Mesenchymal stem cell (in vitro differentiated cells and primary cell): ENCODE data around the gene TUBA3E.
"Not testable (repeated sequence)": the region's sequence is repeated elsewhere in the genome, so short reads cannot be mapped to it uniquely, and the experiment has no call there.

ENCODE experiments used
- DNase-seq: peaks from one replicate; pipeline ENCODE4 v3.0.0-alpha.2; 2013
- H2AFZ ChIP-seq: one replicate; pipeline ENCODE4 v1.6.1; 2013; ENCODE audit warnings: low read depth, mild to moderate bottlenecking, control low read depth, inconsistent platforms, low read length, moderate library complexity
- H2AK5ac ChIP-seq: 2 replicates; pipeline ENCODE4 v1.6.1; 2013; ENCODE audit warnings: low read length, moderate library complexity, mild to moderate bottlenecking, inconsistent platforms; ENCODE audit not compliant: severe bottlenecking
- H2BK120ac ChIP-seq: one replicate; pipeline ENCODE4 v1.6.1; 2013; ENCODE audit warnings: low read depth, mild to moderate bottlenecking, inconsistent platforms, low read length, moderate library complexity
- H2BK12ac ChIP-seq, 2 experiments: one replicate each; pipeline ENCODE4 v1.6.1; 2013; ENCODE audit warnings: inconsistent platforms in 2 of 2, low read length in 2 of 2, mild to moderate bottlenecking in 2 of 2, moderate library complexity in 2 of 2, control low read depth in 1 of 2
- H2BK15ac ChIP-seq: one replicate; pipeline ENCODE4 v1.6.1; 2013; ENCODE audit warnings: mild to moderate bottlenecking, low read depth, inconsistent platforms; ENCODE audit not compliant: poor library complexity, severe bottlenecking
- H2BK5ac ChIP-seq: 2 replicates; pipeline ENCODE4 v1.6.1; 2013; ENCODE audit warnings: low read depth, mild to moderate bottlenecking, low read length, control low read depth, inconsistent platforms; ENCODE audit not compliant: poor library complexity, severe bottlenecking
- H3K14ac ChIP-seq, 2 experiments: one replicate each; pipeline ENCODE4 v1.6.1; 2013; ENCODE audit warnings: inconsistent platforms in 2 of 2, low read length in 2 of 2, control low read depth in 1 of 2, mild to moderate bottlenecking in 1 of 2, moderate library complexity in 1 of 2
- H3K18ac ChIP-seq, 2 experiments: one replicate each; pipeline ENCODE4 v1.6.1; 2013; ENCODE audit warnings: inconsistent platforms in 2 of 2, low read length in 2 of 2, control low read depth in 1 of 2, low read depth in 1 of 2, mild to moderate bottlenecking in 1 of 2
- H3K23ac ChIP-seq, 2 experiments: one replicate each; pipeline ENCODE4 v1.6.1; 2013; ENCODE audit warnings: inconsistent platforms in 2 of 2, low read length in 2 of 2, mild to moderate bottlenecking in 2 of 2, moderate library complexity in 2 of 2, control low read depth in 1 of 2
- H3K27ac ChIP-seq: 2 replicates; pipeline ENCODE4 v1.5.1; 2013; ENCODE audit warnings: mild to moderate bottlenecking, moderate library complexity, low read length, control low read depth, inconsistent platforms; ENCODE audit not compliant: poor library complexity, severe bottlenecking
- H3K27me3 ChIP-seq, 2 experiments: 2 replicates each; pipeline versions ENCODE4 v1.6.1 to v1.7.0; 2013; ENCODE audit warnings: low read length in 2 of 2, mild to moderate bottlenecking in 2 of 2, moderate library complexity in 2 of 2, control low read depth in 1 of 2, inconsistent platforms in 1 of 2; ENCODE audit not compliant: control insufficient read depth in 1 of 2, insufficient read depth in 1 of 2
- H3K36me3 ChIP-seq, 2 experiments: 2 replicates each; pipeline versions ENCODE4 v1.6.1 to v1.7.0; 2013; ENCODE audit warnings: low read length in 2 of 2, control low read depth in 1 of 2, inconsistent platforms in 1 of 2, low read depth in 1 of 2, mild to moderate bottlenecking in 1 of 2; ENCODE audit not compliant: insufficient read depth in 2 of 2, control insufficient read depth in 1 of 2
- H3K4ac ChIP-seq, 2 experiments: one replicate each; pipeline ENCODE4 v1.6.1; 2013; ENCODE audit warnings: inconsistent platforms in 2 of 2, low read length in 2 of 2, mild to moderate bottlenecking in 2 of 2, moderate library complexity in 2 of 2, control low read depth in 1 of 2, low read depth in 1 of 2
- H3K4me1 ChIP-seq: 2 replicates; pipeline ENCODE4 v1.6.1; 2013; ENCODE audit warnings: low read depth, low read length, control low read depth; ENCODE audit not compliant: control insufficient read depth, insufficient read depth
- H3K4me2 ChIP-seq: 2 replicates; pipeline ENCODE4 v1.6.1; 2013; ENCODE audit warnings: low read length, mild to moderate bottlenecking, inconsistent platforms; ENCODE audit not compliant: poor library complexity, severe bottlenecking
- H3K4me3 ChIP-seq, 2 experiments: 2 replicates each; pipeline versions ENCODE4 v1.5.1 to v1.7.0; 2013; ENCODE audit warnings: low read length in 2 of 2, mild to moderate bottlenecking in 2 of 2, control low read depth in 1 of 2, low read depth in 1 of 2; ENCODE audit not compliant: insufficient read depth in 1 of 2
- H3K79me1 ChIP-seq: replicated peaks from 2 replicates; pipeline ENCODE4 v1.6.1; 2013; ENCODE audit warnings: mild to moderate bottlenecking, control low read depth, low read length, inconsistent platforms; ENCODE audit not compliant: poor library complexity, severe bottlenecking
- H3K9ac ChIP-seq: 2 replicates; pipeline ENCODE4 v1.7.0; 2013; ENCODE audit warnings: mild to moderate bottlenecking, low read length, moderate library complexity
- H3K9me3 ChIP-seq: 2 replicates; pipeline ENCODE4 v1.7.0; 2013; ENCODE audit warnings: mild to moderate bottlenecking, low read length; ENCODE audit not compliant: control insufficient read depth
- H4K8ac ChIP-seq: one replicate; pipeline ENCODE4 v1.6.1; 2013; ENCODE audit warnings: inconsistent platforms, mild to moderate bottlenecking, low read length, moderate library complexity
- H4K91ac ChIP-seq: one replicate; pipeline ENCODE4 v1.6.1; 2013; ENCODE audit warnings: mild to moderate bottlenecking, low read length, inconsistent platforms
- WGBS: methylation state at CpG from one replicate; pipeline ENCODE4 v1.1.7; 2013; ENCODE audit warnings: mixed read lengths; 5-methylcytosine and 5-hydroxymethylcytosine counted together

TUBA3E gene

DNA sequence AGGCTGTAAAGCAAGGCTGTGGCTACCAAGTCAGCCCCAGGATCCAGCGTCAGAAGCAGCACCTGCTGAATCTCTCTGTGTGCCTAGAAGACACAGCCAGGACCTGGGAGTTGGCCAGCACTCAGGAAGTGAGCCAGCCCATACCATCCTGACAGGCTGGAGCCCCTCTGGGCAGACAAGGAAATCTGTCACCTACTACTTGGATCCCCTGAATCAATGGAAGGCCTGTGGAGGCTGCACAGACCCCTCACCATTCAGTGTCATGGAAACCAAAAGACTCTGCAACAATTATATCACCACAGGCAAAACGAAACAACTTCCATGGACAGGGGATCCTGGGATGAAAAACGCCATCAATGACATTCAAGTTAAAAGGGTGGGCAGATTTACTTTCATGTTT, 31.6 kb downstream of the TUBA3E start:
- H3K14ac ChIP-seq, H3K18ac ChIP-seq, H2BK15ac ChIP-seq, H4K91ac ChIP-seq, H3K27me3 ChIP-seq, H2AK5ac ChIP-seq, H3K9me3 ChIP-seq, H3K4me2 ChIP-seq, H3K4me3 ChIP-seq, H2BK120ac ChIP-seq, H3K4me1 ChIP-seq, H2BK12ac ChIP-seq, H3K23ac ChIP-seq, DNase-seq, H2AFZ ChIP-seq, H3K27ac ChIP-seq, H2BK5ac ChIP-seq, H3K9ac ChIP-seq, H4K8ac ChIP-seq, H3K4ac ChIP-seq: not testable (repeated sequence)
- Histone ChIP-seq H3K36me3 (peaks cover 66 to 76% of the 10 kb centered on the region in 2 experiments), H3K79me1 (peaks cover 21% of the 10 kb centered on the region)
- 98% methylated on average over 3 of the region's 3 CpGs for WGBS

DNA sequence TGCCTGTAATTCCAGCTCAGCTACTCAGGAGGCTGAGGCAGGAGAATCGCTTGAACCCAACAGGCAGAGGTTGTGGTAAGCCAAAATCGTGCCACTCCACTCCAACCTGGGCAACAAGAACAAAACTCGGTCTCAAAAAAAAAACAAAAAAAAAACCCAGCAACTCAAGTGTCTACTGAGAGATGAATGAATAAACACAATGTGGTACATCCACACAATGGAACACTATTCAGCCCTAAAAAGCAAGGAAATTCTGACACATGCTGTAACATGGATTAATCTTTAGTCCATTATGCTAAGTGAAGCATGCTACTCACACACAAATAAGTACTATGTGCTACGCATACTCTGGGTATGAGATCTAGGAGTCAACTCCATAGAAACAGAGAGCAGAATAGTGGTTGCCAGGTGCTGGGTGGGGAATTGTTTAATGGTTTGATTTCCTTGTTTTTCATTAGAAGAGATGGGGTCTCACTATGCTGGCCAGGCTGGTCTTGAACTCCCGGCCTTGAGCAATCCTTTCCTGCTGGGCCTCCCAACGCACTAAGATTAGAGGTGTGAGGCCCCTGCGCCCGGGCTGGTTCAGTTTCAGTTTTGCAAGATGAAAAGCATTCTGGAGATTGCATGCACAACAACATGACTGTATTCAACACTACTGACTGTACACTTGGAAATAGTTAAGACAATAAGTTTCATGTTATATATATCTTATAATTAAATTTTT, 32.8 kb downstream of the TUBA3E start:
- peaks cover 57 to 74% of the 10 kb centered on the region in 2 experiments for H3K36me3 ChIP-seq
- H3K4ac ChIP-seq: no peak overlapping the region
- H3K4me3 ChIP-seq: no peak overlapping the region
- H2BK12ac ChIP-seq: no peak overlapping the region
- H3K27ac ChIP-seq: no peak overlapping the region
- no peak overlapping the region for H3K18ac ChIP-seq
- H2AFZ ChIP-seq: no peak overlapping the region
- no peak overlapping the region for H2BK120ac ChIP-seq
- no peak overlapping the region for H2BK5ac ChIP-seq
- peaks cover 20% of the 10 kb centered on the region for H3K79me1 ChIP-seq
- H3K14ac ChIP-seq: no peak overlapping the region
- no peak overlapping the region for H4K91ac ChIP-seq
- H3K27me3 ChIP-seq: no peaks in the 10 kb centered on the region
- no peak for DNase-seq
- no peak overlapping the region for H3K9ac ChIP-seq
- over 99% methylated on average over 6 of the region's 8 CpGs for WGBS
- peaks cover 3% of the 10 kb centered on the region for H3K4me1 ChIP-seq
- H3K23ac ChIP-seq: no peak overlapping the region
- no peak overlapping the region for H3K4me2 ChIP-seq
- no peaks in the 10 kb centered on the region for H3K9me3 ChIP-seq
- no peak overlapping the region for H2BK15ac ChIP-seq
- H4K8ac ChIP-seq: no peak overlapping the region
- H2AK5ac ChIP-seq: no peak overlapping the region

DNA sequence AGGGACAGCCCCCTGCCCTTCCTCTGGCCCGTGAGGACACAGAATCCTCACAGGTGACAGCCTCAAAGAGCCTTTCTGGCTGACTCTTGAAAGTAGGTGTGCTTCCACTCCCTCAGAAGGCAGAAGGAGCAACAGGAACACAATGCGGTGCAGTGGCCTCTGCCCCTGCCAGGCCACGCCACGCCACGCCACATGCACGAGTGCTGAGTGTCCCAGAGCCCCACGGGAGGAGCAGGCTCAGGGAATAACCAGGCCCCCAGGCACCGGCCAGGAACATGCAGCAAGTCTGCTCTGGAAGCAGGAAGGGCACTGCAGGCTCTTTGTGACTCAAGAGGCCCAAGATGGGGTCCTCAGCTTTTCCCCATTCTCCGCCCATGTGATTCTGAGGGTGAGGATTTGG, 35.3 kb downstream of the TUBA3E start:
- WGBS: 97% methylated on average over 8 of the region's 9 CpGs
- H2BK120ac ChIP-seq: no peak overlapping the region

DNA sequence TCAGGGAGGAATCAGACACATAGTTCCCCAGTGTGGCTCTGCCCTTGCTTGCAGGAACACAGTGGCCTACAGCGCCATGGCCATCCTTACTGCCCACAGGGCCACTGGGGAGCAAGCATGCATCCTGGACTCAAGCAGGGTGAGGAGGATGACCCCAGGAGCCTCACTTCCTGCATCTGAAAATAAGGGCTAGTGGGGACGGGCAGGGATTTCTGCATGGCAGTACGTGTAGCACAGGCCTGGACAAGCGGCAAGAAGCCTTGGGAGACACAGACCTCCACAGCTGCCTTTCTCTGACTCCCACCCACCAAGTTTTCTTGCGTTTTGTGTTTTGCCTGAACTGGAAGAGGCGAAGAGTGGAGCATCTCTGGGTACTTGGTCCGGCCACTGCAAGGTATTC, 35.8 kb downstream of the TUBA3E start:
- not testable (repeated sequence) for H2BK12ac ChIP-seq, H3K18ac ChIP-seq, H3K9me3 ChIP-seq, H4K91ac ChIP-seq, H3K4me1 ChIP-seq, H3K14ac ChIP-seq, H3K23ac ChIP-seq, H2BK15ac ChIP-seq, H3K4me2 ChIP-seq, H3K9ac ChIP-seq, H2AK5ac ChIP-seq, H2BK120ac ChIP-seq, H3K27ac ChIP-seq, H4K8ac ChIP-seq, DNase-seq, H3K4ac ChIP-seq, H3K27me3 ChIP-seq, H2BK5ac ChIP-seq, H3K4me3 ChIP-seq, H2AFZ ChIP-seq
- peaks cover 45 to 81% of the 10 kb centered on the region in 2 experiments for H3K36me3 ChIP-seq
- WGBS: 98% methylated on average over 6 of the region's 7 CpGs
- H3K79me1 ChIP-seq: peaks cover 21% of the 10 kb centered on the region

More for the DNA sequence above, 35.3 kb downstream of the TUBA3E start:
- Histone ChIP-seq H3K14ac (no peak overlapping the region), H4K8ac (no peak overlapping the region), H2BK15ac (no peak overlapping the region), H3K4me1 (peaks cover 7% of the 10 kb centered on the region), H3K4me2 (no peak overlapping the region), H2AK5ac (no peak overlapping the region), H3K18ac (no peak overlapping the region), H2BK12ac (no peak overlapping the region), H2BK5ac (no peak overlapping the region), H3K9ac (no peak overlapping the region), H3K27me3 (no peaks in the 10 kb centered on the region), H3K36me3 (peaks cover 49 to 80% of the 10 kb centered on the region in 2 experiments), H3K9me3 (no peaks in the 10 kb centered on the region), H4K91ac (no peak overlapping the region), H3K23ac (no peak overlapping the region), H3K4me3 (no peak overlapping the region), H3K79me1 (peaks cover 20% of the 10 kb centered on the region), H3K4ac (no peak overlapping the region), H3K27ac (no peak overlapping the region), H2AFZ (no peak overlapping the region)
- DNase-seq: no peak
